Keratinocyte (primary cell): ENCODE data around the gene TFRC.

Source experiments
- CTCF ChIP-seq, 3 experiments: IDR thresholded peaks in 1 of 3; conservative IDR thresholded peaks in 1 of 3; optimal IDR thresholded peaks in 1 of 3; 2 replicates in 2 of 3; 3 replicates in 1 of 3; pipeline versions ENCODE3 to v1.5.1; 2011; ENCODE audit warnings: low read length in 3 of 3, mild to moderate bottlenecking in 3 of 3, moderate library complexity in 2 of 3, control low read depth in 1 of 3, inconsistent platforms in 1 of 3; ENCODE audit not compliant: insufficient read depth in 2 of 3; ENCODE audit errors: extremely low read depth in 1 of 3
- EZH2 ChIP-seq: IDR thresholded peaks from one replicate; pipeline ENCODE4 v1.6.1; 2012; ENCODE audit warnings: inconsistent platforms, mild to moderate bottlenecking, low read length, moderate library complexity

GRCh38 chr3:196115678-196116083, 33.8 kb upstream of the TFRC start:
- TF ChIP-seq CTCF (optimal IDR thresholded peaks at IDR 0.05 in 1 of 3, IDR thresholded peaks at IDR 0.05 in 1 of 3, conservative IDR thresholded peaks at IDR 0.05 in 1 of 3; ENCODE audit: extremely low read depth in 1 of 3, insufficient read depth in 2 of 3, low read length in 3 of 3) (no peak), EZH2 (no peak)
